NCI-H1694 treated with DMSO at 0.1 percent for 48 hours (cell line): ENCODE measurements around the gene GRAMD2A.

Experiments
- DNase-seq: peaks from one replicate; lab custom pipeline; 2025; lab: John Stamatoyannopoulos, UW

Gene GRAMD2A

GRCh38 chr15:72197460-72198355, at the start of gene GRAMD2A:
GRAMD2A (minus strand) TSS chr15:72197787.
- no peak for DNase-seq

GRCh38 chr15:72242775-72243370, 45.3 kb upstream of the GRAMD2A start:
- DNase-seq: no peak

- no peak for DNase-seq
Observed at GRCh38 chr15:72239652-72240051, 42.1 kb upstream of the GRAMD2A start.

GRCh38 chr15:72238586-72238985, 41.0 kb upstream of the GRAMD2A start:
- no peak for DNase-seq

GRCh38 chr15:72237853-72238224, 40.3 kb upstream of the GRAMD2A start:
- DNase-seq: no peak

GRCh38 chr15:72237029-72237852, 39.7 kb upstream of the GRAMD2A start:
- no peak for DNase-seq

GRCh38 chr15:72236381-72237003, 38.9 kb upstream of the GRAMD2A start:
- DNase-seq: no peak

- no peak for DNase-seq
Observed at GRCh38 chr15:72235298-72235697, 37.7 kb upstream of the GRAMD2A start.

- DNase-seq: no peak
Observed at GRCh38 chr15:72233769-72234168, 36.2 kb upstream of the GRAMD2A start.

- DNase-seq: peak; percentile 64
Observed at GRCh38 chr15:72231833-72232478, 34.4 kb upstream of the GRAMD2A start.

GRCh38 chr15:72231066-72231832, 33.7 kb upstream of the GRAMD2A start, which contains the start of gene PKM:
PKM (minus strand) TSS chr15:72231190; CDS start chr15:72219097, 12,093 bp downstream.
- peak; percentile 87 for DNase-seq

- DNase-seq: peak; percentile 36
Observed at GRCh38 chr15:72230197-72231065, 32.8 kb upstream of the GRAMD2A start.

- DNase-seq: no peak
Observed at GRCh38 chr15:72229947-72230196, 32.3 kb upstream of the GRAMD2A start.

- no peak for DNase-seq
Observed at GRCh38 chr15:72229076-72229946, 31.7 kb upstream of the GRAMD2A start.

- DNase-seq: no peak
Observed at GRCh38 chr15:72227720-72228119, 30.1 kb upstream of the GRAMD2A start.

- DNase-seq: no peak
Observed at GRCh38 chr15:72227192-72227586, 29.6 kb upstream of the GRAMD2A start.

GRCh38 chr15:72223278-72223677, 25.7 kb upstream of the GRAMD2A start:
- DNase-seq: no peak

- no peak for DNase-seq
Observed at GRCh38 chr15:72222393-72222792, 24.8 kb upstream of the GRAMD2A start.

GRCh38 chr15:72220687-72221086, 23.1 kb upstream of the GRAMD2A start:
- DNase-seq: no peak
